GM12873 (cell line): ENCODE results near the gene PTPRZ1.

Source experiments
- TF ChIP-seq, protein P1 (sequence below): IDR thresholded peaks from 2 replicates; pipeline ENCODE4 v1.5.1; 2012; ENCODE audit warnings: low read depth, mild to moderate bottlenecking, moderate library complexity, low read length, control low read depth; ENCODE audit not compliant: insufficient read depth; ENCODE audit errors: missing control alignments

Gene PTPRZ1

DNA sequence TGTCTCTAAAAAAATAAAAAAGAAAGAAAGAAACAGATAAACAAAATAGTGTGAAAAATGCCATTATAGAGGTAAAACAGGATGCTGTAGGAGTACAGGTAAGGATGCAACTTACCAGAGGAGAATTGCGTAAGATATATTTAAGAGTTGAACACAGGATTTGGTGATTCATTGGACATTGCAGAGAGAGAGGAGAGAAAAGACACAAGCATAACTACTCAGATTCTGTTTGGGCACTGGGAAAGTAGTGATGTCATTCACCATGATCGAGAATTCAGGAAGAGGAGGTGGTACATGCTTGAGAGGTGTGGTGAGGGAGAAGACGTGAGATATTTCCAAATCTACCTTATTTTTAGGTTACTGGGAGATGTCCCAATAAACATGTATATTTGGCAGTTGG lies 173.4 kb downstream of the PTPRZ1 start:
- TF ChIP-seq, protein P1, sequence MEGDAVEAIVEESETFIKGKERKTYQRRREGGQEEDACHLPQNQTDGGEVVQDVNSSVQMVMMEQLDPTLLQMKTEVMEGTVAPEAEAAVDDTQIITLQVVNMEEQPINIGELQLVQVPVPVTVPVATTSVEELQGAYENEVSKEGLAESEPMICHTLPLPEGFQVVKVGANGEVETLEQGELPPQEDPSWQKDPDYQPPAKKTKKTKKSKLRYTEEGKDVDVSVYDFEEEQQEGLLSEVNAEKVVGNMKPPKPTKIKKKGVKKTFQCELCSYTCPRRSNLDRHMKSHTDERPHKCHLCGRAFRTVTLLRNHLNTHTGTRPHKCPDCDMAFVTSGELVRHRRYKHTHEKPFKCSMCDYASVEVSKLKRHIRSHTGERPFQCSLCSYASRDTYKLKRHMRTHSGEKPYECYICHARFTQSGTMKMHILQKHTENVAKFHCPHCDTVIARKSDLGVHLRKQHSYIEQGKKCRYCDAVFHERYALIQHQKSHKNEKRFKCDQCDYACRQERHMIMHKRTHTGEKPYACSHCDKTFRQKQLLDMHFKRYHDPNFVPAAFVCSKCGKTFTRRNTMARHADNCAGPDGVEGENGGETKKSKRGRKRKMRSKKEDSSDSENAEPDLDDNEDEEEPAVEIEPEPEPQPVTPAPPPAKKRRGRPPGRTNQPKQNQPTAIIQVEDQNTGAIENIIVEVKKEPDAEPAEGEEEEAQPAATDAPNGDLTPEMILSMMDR = no peak

DNA sequence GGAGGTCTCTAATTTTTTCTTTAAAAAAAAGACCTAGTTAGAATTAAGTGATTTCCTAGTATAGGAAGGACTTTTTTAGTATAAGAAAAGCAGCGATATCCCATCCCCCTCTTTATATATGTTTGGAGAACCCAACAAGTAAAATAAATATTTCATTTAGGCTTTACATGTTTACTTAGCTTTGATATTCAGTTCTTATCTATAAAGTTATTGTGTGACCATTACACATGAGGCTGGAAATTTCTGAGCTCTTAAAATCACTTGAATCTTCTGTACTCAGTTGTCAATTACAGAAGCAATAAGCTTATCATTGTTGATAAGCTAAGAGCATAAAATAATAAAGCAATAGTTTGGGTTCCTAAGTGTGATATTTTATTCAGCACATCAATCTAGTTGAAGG lies 181.4 kb downstream of the PTPRZ1 start:
- TF ChIP-seq, protein P1 = no peak

DNA sequence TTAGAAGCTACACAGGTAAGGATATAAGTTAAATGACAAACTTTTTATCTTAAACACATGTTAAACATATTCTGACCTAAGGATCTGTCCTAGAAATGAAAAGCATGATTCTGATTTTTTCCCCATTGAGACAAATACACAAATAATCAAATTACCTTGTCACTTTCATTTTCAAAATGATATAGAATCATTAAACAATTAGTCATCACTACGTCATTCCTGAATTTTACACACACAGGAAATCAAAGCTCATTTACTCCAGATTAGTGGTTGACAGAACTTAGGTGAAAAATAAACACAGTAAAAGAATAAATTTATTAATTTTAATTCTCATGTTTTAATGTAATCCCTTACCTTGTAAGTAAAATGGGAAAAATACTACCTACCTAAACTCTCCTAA lies 182.1 kb downstream of the PTPRZ1 start:
- TF ChIP-seq, protein P1 = no peak

DNA sequence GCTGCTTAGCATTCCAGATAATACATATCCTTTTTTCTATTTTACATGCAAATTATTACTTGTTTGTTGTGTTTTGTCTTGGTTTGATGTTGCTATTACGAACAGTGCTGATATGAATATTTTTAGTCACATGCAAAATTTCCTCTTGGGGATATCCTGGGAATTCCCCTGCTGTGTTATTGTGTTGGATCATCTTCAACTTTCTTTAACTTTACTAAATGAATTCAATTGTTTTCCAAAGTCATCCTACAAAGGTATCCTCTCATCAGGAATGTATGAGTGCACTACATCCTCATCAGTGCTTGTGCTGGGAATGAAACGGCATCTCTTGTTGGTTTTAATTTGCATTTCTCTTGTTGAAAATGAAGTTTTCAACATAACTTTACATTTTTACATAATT lies 184.0 kb downstream of the PTPRZ1 start:
- TF ChIP-seq, protein P1 = no peak

DNA sequence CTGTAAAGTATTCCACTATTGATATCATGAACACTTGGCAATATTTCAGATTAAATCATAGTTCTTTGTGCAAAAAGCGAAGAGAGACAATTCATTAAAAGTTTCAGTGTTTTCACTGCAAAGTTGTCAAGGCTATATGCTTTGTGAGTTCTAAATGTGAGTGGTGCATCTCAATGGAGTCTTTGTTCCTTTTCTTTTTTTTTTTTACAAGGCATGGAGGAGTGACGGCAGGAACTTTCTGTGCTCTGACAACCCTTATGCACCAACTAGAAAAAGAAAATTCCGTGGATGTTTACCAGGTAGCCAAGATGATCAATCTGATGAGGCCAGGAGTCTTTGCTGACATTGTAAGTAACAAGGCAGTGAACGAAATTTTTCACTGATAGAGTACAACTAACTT lies 186.6 kb downstream of the PTPRZ1 start:
- TF ChIP-seq, protein P1 = no peak

DNA sequence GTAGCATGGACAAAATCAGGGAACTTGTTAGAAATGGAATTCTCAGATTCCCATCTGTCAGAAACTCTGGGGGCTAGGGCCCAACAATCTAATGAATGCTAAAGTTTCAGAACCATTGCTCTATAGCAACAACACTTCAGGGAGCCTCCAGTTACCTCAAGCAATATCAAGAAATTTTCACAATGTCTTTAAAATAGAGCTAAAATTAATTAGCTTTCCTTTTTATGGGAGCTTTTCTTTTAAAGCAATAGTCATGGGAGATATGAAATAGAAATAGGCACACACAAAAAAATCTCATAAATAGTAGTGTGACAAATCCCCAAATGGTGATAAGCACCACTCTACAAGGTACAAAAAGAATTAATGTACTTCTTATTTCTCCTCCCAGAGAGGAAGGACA lies 190.2 kb downstream of the PTPRZ1 start:
- TF ChIP-seq, protein P1 = no peak

DNA sequence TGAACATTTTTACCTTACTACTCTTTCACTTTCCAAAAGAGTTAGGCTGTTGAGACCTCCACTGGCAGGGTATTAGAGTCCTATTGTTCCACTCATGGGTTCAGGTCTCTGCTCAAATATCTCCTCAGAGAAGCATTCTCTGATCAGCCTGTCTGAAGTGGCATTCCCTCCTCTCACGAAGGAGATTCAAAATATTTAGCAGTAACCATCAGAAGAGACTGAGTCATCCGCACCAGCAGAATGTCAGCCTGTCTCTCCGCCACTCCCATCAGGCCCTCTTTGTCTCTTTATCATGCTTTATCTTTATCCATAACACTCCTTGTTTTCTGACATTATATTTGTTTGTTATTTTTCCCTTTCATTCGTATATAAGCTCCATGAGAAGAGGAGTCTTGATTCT lies 192.0 kb downstream of the PTPRZ1 start:
- TF ChIP-seq, protein P1 = no peak
